ENCODE results near the gene PTS. TPM values are rescaled to one million over a fixed set of nuclear protein-coding genes. Genes with fewer than 3 reads are reported as not detected.

Gene PTS
- total and polyA plus RNA-seq, 7 donors: 17.2 to 86.5 (median 38.5) TPM

GRCh38 chr11:112216561-112217105, 9.6 kb upstream of the PTS start:
- H3K9me3 ChIP-seq: no peaks in the 10 kb centered on the region
- H3K4me3 ChIP-seq: no peak overlapping the region
- WGBS, 2 donors: 97 to 99% methylated on average over 1 of the region's 1 CpG
- H3K27me3 ChIP-seq: no peaks in the 10 kb centered on the region
- no peak overlapping the region for H3K27ac ChIP-seq
- peaks cover 0 to 14% (median 11%) of the 10 kb centered on the region in 4 donors for H3K4me1 ChIP-seq
- no peak for TF ChIP-seq CTCF (IDR thresholded peaks at IDR 0.05)
- TF ChIP-seq POLR2AphosphoS5 (IDR thresholded peaks at IDR 0.05): no peak
- TF ChIP-seq EP300 (IDR thresholded peaks at IDR 0.05): no peak
- no peaks in the 10 kb centered on the region for H3K36me3 ChIP-seq
- intact Hi-C loops (cut with DNase I): no loop called here
- no peak for DNase-seq

- DNase-seq: peak; percentile 56
- Histone ChIP-seq H3K27me3 (no peaks in the 10 kb centered on the region), H3K9me3 (no peaks in the 10 kb centered on the region), H3K36me3 (no peaks in the 10 kb centered on the region), H3K4me3 (no peak overlapping the region), H3K4me1 (peaks cover 0 to 21% (median 17%) of the 10 kb centered on the region in 4 donors), H3K27ac (no peak overlapping the region)
- 33 to 39% methylated on average over 7 of the region's 7 CpGs for WGBS, 2 donors
- intact Hi-C loops (cut with DNase I): loop anchor here (1.0 to 10.0 kb wide), 3 partner anchors 61 to 1095 kb away; partner anchors contain the start of gene TTC12
- TF ChIP-seq EP300 (IDR thresholded peaks at IDR 0.05): no peak
- TF ChIP-seq CTCF (IDR thresholded peaks at IDR 0.05): peak; percentile 75 to 82 (median 76)
- peak in 1 of 4 donors; percentile 18 for TF ChIP-seq POLR2AphosphoS5 (IDR thresholded peaks at IDR 0.05)
- TF ChIP-seq POLR2A (IDR thresholded peaks at IDR 0.05): no peak
Measured at GRCh38 chr11:112219476-112220232, 6.6 kb upstream of the PTS start.

DNA sequence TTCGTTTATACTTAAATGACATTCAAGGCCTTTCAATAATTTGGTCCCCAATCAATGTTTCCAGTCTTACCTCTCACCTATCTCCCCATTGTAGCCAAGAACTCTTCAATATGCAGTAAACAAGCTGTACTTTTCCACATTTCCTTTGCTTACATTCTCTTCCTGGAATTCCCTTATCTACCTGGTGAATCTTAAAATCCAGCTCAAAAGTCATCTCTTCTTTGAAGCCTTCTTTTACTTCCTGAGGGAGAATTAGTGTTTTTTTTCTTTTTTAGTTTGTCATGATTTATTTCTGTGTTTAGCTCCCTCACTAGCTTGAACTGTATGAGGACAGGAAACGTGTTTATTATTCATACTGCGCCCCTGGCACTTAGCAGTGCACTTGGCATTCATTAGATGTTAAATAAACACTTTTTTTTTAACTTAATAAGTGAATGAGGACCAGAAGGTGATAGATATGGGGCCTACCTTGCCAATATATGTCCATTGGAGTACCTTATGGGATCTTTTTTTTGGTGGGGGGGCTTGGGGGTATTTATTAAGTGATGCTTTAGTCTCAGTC, 4.9 kb upstream of the PTS start:
- DNase-seq: no peak
- H3K27me3 ChIP-seq: no peaks in the 10 kb centered on the region
- no peaks in the 10 kb centered on the region for H3K36me3 ChIP-seq
- peaks cover 0 to 21% (median 19%) of the 10 kb centered on the region in 4 donors for H3K4me1 ChIP-seq
- peak in 3 of 4 donors; percentile 32 to 65 (median 61) for TF ChIP-seq POLR2AphosphoS5 (IDR thresholded peaks at IDR 0.05)
- no peak for TF ChIP-seq CTCF (IDR thresholded peaks at IDR 0.05)
- 60 to 66% methylated on average over 3 of the region's 3 CpGs for WGBS, 2 donors
- peak overlapping the region; percentile 16 to 59 (median 44) for H3K27ac ChIP-seq
- no peak overlapping the region for H3K4me3 ChIP-seq
- intact Hi-C loops (cut with DNase I): loop anchor here (10.0 kb wide), 2 partner anchors 363 to 1093 kb away; partner anchors contain the start of gene TTC12
- H3K9me3 ChIP-seq: no peaks in the 10 kb centered on the region

GRCh38 chr11:112222303-112222702, 3.9 kb upstream of the PTS start:
- intact Hi-C loops (cut with DNase I): loop anchor here (10.0 kb wide), 2 partner anchors 362 to 1092 kb away; partner anchors contain the start of gene TTC12
- H3K27ac ChIP-seq: peak overlapping the region in 3 of 4 donors; percentile 35 to 59 (median 54)
- 63 to 93% methylated on average over 4 of the region's 4 CpGs for WGBS, 2 donors
- H3K4me3 ChIP-seq: no peak overlapping the region
- no peaks in the 10 kb centered on the region for H3K36me3 ChIP-seq
- no peaks in the 10 kb centered on the region for H3K9me3 ChIP-seq
- H3K27me3 ChIP-seq: no peaks in the 10 kb centered on the region
- peaks cover 0 to 28% (median 23%) of the 10 kb centered on the region in 4 donors for H3K4me1 ChIP-seq
- TF ChIP-seq CTCF (IDR thresholded peaks at IDR 0.05): no peak
- no peak for TF ChIP-seq POLR2A (IDR thresholded peaks at IDR 0.05)
- TF ChIP-seq POLR2AphosphoS5 (IDR thresholded peaks at IDR 0.05): no peak
- no peak for TF ChIP-seq EP300 (IDR thresholded peaks at IDR 0.05)
- no peak for DNase-seq
